ENCODE results near the gene HHEX. TPM values are rescaled to one million over a fixed set of nuclear protein-coding genes. Genes with fewer than 3 reads are reported as not detected.

The HHEX gene
- total and polyA plus RNA-seq, 2 of the 4 experiments (the other 2 are of a cell fraction): 2.3 to 7.7 TPM

DNA sequence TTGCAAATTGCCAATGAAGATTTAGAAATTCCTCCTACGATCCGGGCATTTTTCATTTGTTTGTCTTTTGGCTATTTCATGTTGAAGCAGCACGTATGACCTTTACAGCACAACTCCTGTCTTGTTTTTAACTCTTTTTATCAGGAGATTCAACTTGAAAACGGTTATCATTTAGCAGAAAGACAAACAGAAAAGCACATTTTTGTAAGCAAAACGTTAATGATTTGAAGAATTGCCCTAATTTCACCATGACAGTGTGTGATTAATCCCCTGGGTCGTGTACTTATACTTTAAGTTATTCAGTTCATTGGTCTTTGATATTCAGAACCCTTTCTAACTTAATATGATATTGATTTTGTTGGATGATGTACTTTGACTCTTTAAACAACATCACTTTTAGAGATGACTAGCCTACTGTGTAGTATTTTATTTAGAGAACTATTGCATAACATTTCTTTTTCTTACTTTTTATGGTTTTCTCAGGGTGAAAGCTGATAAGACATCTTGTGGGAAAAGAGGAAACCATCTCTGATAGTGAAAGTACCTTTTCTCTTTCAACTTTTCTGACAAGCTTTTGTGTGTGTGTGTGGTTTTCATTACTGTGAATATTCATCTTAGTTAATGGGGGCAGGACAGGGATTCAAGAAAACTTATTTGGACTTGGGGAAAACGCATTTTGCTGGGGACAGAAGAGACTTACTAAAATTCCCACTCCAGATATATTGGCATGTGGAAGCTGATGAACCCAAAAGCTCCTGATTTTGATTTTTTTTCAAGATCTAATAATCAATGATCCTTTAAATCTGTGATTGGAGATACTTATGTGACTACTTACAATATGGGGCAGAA, 8.1 kb downstream of the HHEX start:
- BruUV-seq (replicated peaks): no TSS peak
- Histone ChIP-seq H3K9me3 (ENCODE audit: control insufficient read depth, insufficient read depth, low read length) (no peaks in the 10 kb centered on the region), H2AFZ (replicated peaks; ENCODE audit: low read length, poor library complexity) (no peak overlapping the region), H3K23ac (ENCODE audit: low read depth, low read length) (no peak overlapping the region), H3K4me2 (ENCODE audit: low read depth, low read length) (peak overlapping the region; percentile 56), H3K79me1 (ENCODE audit: low read depth in 1 of 2, low read length in 2 of 2) (peaks cover 0 to 24% of the 10 kb centered on the region in 2 experiments; a peak in 1 of 4 replicates), H3K9me1 (ENCODE audit: insufficient read depth, low read length) (peaks cover 3% of the 10 kb centered on the region; the same call in 1 of the 2 replicates), H2AK9ac (replicated peaks; ENCODE audit: low read depth, low read length, poor library complexity) (no peak overlapping the region), H4K91ac (ENCODE audit: insufficient read depth, low read depth, low read length) (no peak overlapping the region), H4K5ac (ENCODE audit: low read depth, low read length) (no peak overlapping the region), H3K9ac (ENCODE audit: low read depth, low read length) (no peak overlapping the region), H3K4ac (ENCODE audit: low read depth, low read length) (peak overlapping the region; percentile 16; the same call in 1 of the 2 replicates), H4K20me1 (ENCODE audit: insufficient read depth, low read length) (no peaks in the 10 kb centered on the region), H3K14ac (replicated peaks; ENCODE audit: low read depth, low read length) (no peak overlapping the region), H3K56ac (ENCODE audit: extremely low read depth, insufficient read depth, low read length) (peak overlapping the region; percentile 43; the same call in 1 of the 2 replicates), H2BK20ac (ENCODE audit: low read depth, low read length) (peak overlapping the region; percentile 21; the same call in 1 of the 2 replicates), H3K36me3 (ENCODE audit: control insufficient read depth, insufficient read depth, low read length) (0 out of 2 replicates have a peak, but pooled peaks cover 2% of the 10 kb centered on the region), H3K4me3 (ENCODE audit: insufficient read depth, low read depth, low read length) (no peak overlapping the region), H3K27me3 (ENCODE audit: control insufficient read depth, insufficient read depth, low read length) (no peaks in the 10 kb centered on the region), H3K18ac (ENCODE audit: low read depth, low read length) (no peak overlapping the region), H4K8ac (ENCODE audit: low read depth in 2 of 2, low read length in 2 of 2) (peak overlapping the region in 1 of 2 experiments; percentile 19; a peak in 1 of 4 replicates), H2BK15ac (ENCODE audit: low read depth, low read length) (peak overlapping the region; percentile 67; the same call in 1 of the 3 replicates), H3K27ac (ENCODE audit: insufficient read depth, low read length) (peak overlapping the region; percentile 16; the same call in 1 of the 2 replicates), H2AK5ac (ENCODE audit: low read depth, low read length) (no peak overlapping the region), H2BK120ac (ENCODE audit: low read depth, low read length) (peak overlapping the region; percentile 32; the same call in 1 of the 2 replicates), H3K4me1 (ENCODE audit: control insufficient read depth, insufficient read depth, low read length) (peaks cover 21% of the 10 kb centered on the region), H2BK5ac (ENCODE audit: low read depth, low read length, poor library complexity, severe bottlenecking) (peak overlapping the region; percentile 43)
- intact Hi-C loops (cut with micrococcal nuclease): no loop called here
- dilution Hi-C loops (cut with HindIII; ENCODE audit: low sequenced_read_pairs, unreplicated experiment): no loop called here
- in situ Hi-C loops (cut with MboI; ENCODE audit: low sequenced_read_pairs): no loop called here
- DNase-seq (peak; percentile 32), ATAC-seq (ENCODE audit: low read depth) (no peak)
- CTCF ChIA-PET: no interaction called here
- WGBS, 2 experiments (ENCODE audit: extremely low coverage in 2 of 2, insufficient read length in 1 of 2): 20% methylated on average over 1 of the region's 7 CpGs; no CpG with 5 or more reads in 1 of the 2 experiments
- peak; percentile 87 for TF ChIP-seq CEBPB (IDR thresholded peaks at IDR 0.05; ENCODE audit: low read depth, low read length)
- no peak for TF ChIP-seq CTCF (conservative IDR thresholded peaks at IDR 0.05; ENCODE audit: low read depth, low read length)
- POLR2A ChIA-PET (ENCODE audit: unreplicated experiment): no interaction called here
